ENCODE data around the gene PTEN.

The PTEN gene

DNA sequence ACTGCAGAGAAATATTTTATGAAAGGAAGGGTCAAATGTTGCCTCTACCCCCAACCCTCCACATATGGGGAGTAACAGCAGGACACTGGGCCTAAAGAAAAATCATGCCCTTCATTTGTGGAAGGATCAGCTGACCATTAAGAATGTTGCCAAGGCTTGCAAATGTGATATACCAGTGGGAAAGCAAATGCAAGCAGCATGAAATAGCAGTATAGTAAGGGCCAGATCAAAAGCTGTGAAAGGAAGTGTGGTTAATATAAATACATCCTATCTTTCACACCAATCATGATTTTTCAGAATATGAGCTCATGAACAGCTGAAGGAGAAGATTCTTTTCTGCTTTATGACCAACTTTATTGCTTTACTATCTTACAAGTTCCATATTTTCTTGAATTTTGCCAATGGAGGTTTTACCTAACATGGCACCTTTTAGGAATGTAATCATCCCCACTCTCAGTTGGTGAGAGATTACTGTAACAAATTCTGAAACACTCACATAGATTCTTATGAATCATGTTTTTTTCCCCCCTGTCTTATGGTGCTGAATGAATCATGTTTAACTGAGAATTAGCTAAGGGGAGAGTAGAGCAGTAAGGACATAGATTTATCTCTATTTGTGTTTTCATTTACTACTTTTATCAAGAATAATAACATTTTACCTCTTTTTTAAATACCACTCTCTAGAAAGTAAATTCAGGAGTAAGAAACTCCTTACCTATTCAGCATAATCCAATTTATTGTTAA lies 33.3 kb upstream of the PTEN start:
- Histone ChIP-seq H3K9me3 (ENCODE audit: control insufficient read depth in 2 of 2, low read length in 2 of 2) (no peaks in the 10 kb centered on the region), H3K27me3 (ENCODE audit: control insufficient read depth in 1 of 2, insufficient read depth in 2 of 2, low read length in 2 of 2) (no peaks in the 10 kb centered on the region), H3K36me3 (ENCODE audit: control insufficient read depth in 2 of 2, insufficient read depth in 2 of 2, low read length in 2 of 2) (no peaks in the 10 kb centered on the region), H3K27ac (ENCODE audit: low read length) (no peak overlapping the region), H3K4me1 (ENCODE audit: control insufficient read depth, insufficient read depth, low read length) (no peaks in the 10 kb centered on the region), H3K4me3 (ENCODE audit: low read length in 2 of 2) (no peak overlapping the region), H3K9ac (ENCODE audit: low read length in 2 of 2) (no peak overlapping the region)

DNA sequence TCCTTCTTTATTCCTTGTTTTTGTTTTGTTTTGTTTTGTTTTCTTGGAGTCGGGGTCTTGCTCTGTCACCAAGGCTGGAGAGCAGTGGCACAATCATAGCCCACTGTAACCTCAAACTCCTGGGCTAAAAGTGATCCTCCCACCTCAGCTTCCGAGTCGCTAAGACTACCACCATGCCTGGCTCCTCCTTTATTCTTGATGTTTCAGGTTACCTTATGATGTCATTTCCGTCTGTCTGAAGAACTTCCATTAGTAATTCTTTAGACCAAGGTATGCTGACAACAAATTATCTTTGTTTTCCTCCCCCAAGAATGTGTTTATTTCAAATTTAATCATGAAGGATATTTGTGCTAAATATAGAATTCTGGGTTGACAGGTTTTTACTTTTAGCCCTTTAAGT lies 27.3 kb upstream of the PTEN start:
- Histone ChIP-seq H3K4me1 (ENCODE audit: control insufficient read depth, insufficient read depth, low read length) (no peaks in the 10 kb centered on the region), H3K9ac (ENCODE audit: low read length in 2 of 2) (no peak overlapping the region), H3K4me3 (ENCODE audit: low read length in 2 of 2) (no peak overlapping the region), H3K36me3 (ENCODE audit: control insufficient read depth in 2 of 2, insufficient read depth in 2 of 2, low read length in 2 of 2) (no peaks in the 10 kb centered on the region), H3K27ac (ENCODE audit: low read length) (no peak overlapping the region), H3K9me3 (ENCODE audit: control insufficient read depth in 2 of 2, low read length in 2 of 2) (no peaks in the 10 kb centered on the region), H3K27me3 (ENCODE audit: control insufficient read depth in 1 of 2, insufficient read depth in 2 of 2, low read length in 2 of 2) (no peaks in the 10 kb centered on the region)

DNA sequence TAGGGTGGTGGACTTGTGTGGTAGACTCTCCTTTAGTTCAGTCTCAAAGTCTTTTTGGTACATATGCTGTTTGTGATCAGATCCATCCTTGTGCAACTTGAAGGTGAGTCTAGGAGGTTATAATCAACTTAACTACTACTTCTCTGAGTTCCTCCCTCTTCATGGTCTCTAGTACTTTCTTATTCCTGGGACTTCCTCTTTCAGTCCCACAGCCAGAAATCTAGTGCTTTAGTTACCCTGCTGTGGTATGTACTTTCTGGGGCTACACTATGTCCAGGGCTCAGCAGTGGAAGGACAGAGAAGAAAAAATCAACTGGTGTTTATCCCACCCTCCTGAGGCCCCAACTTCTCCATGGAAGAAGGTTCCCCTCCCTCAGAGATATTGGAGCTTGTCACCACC lies 26.0 kb upstream of the PTEN start:
- Histone ChIP-seq H3K4me3 (ENCODE audit: low read length in 2 of 2) (no peak overlapping the region), H3K27ac (ENCODE audit: low read length) (no peak overlapping the region), H3K9me3 (ENCODE audit: control insufficient read depth in 2 of 2, low read length in 2 of 2) (no peaks in the 10 kb centered on the region), H3K9ac (ENCODE audit: low read length in 2 of 2) (no peak overlapping the region), H3K36me3 (ENCODE audit: control insufficient read depth in 2 of 2, insufficient read depth in 2 of 2, low read length in 2 of 2) (no peaks in the 10 kb centered on the region), H3K4me1 (ENCODE audit: control insufficient read depth, insufficient read depth, low read length) (no peaks in the 10 kb centered on the region), H3K27me3 (ENCODE audit: control insufficient read depth in 1 of 2, insufficient read depth in 2 of 2, low read length in 2 of 2) (no peaks in the 10 kb centered on the region)

DNA sequence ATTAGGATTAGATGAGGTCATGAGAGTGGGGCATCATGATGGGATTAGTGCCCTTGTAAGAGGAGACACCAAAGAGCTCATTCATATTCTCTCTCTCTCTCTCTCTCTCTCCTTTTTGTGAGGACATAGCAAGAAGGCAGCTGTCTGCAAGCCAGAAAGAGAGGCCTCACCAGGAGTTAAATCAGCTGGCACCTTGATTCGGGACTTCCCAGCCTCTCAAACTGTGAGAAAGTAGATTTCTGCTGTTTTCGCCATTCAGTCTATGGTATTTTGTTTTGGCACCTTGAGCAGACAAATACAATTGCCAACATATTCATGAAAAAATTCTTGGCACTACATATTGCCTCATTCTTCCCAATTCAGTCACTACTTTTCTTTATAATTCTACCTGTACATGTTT lies 24.8 kb upstream of the PTEN start:
- no peaks in the 10 kb centered on the region for H3K4me1 ChIP-seq (ENCODE audit: control insufficient read depth, insufficient read depth, low read length)
- H3K27ac ChIP-seq (ENCODE audit: low read length) = no peak overlapping the region

DNA sequence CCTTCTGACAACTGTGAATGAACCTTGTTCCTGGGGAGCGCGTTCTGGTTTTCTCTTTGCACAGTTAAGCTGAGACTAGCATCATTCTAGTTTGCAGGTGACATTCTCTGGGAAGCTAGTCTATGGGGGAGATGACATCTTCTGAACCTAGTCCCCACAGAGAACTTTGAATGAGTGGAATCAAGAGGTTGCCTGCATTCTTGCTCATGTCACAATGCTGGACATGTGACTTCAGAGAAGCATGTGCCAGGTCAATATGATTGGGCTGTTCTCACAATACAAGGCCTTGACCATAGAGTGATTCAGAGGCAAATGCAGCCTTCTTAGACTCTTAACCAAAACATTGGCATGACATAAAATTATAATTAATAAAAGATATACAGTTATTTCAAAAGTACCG lies 22.2 kb upstream of the PTEN start:
- no peaks in the 10 kb centered on the region for H3K36me3 ChIP-seq (ENCODE audit: control insufficient read depth in 2 of 2, insufficient read depth in 2 of 2, low read length in 2 of 2)
- H3K9me3 ChIP-seq (ENCODE audit: control insufficient read depth in 2 of 2, low read length in 2 of 2) = no peaks in the 10 kb centered on the region
- no peak overlapping the region for H3K9ac ChIP-seq (ENCODE audit: low read length in 2 of 2)
- H3K27me3 ChIP-seq (ENCODE audit: control insufficient read depth in 1 of 2, insufficient read depth in 2 of 2, low read length in 2 of 2) = no peaks in the 10 kb centered on the region
- H3K4me1 ChIP-seq (ENCODE audit: control insufficient read depth, insufficient read depth, low read length) = no peaks in the 10 kb centered on the region
- H3K27ac ChIP-seq (ENCODE audit: low read length) = no peak overlapping the region
- H3K4me3 ChIP-seq (ENCODE audit: low read length in 2 of 2) = no peak overlapping the region

More for the DNA sequence above, 24.8 kb upstream of the PTEN start:
- Histone ChIP-seq H3K9ac (ENCODE audit: low read length in 2 of 2) (no peak overlapping the region), H3K9me3 (ENCODE audit: control insufficient read depth in 2 of 2, low read length in 2 of 2) (no peaks in the 10 kb centered on the region), H3K4me3 (ENCODE audit: low read length in 2 of 2) (no peak overlapping the region), H3K27me3 (ENCODE audit: control insufficient read depth in 1 of 2, insufficient read depth in 2 of 2, low read length in 2 of 2) (no peaks in the 10 kb centered on the region), H3K36me3 (ENCODE audit: control insufficient read depth in 2 of 2, insufficient read depth in 2 of 2, low read length in 2 of 2) (no peaks in the 10 kb centered on the region)

DNA sequence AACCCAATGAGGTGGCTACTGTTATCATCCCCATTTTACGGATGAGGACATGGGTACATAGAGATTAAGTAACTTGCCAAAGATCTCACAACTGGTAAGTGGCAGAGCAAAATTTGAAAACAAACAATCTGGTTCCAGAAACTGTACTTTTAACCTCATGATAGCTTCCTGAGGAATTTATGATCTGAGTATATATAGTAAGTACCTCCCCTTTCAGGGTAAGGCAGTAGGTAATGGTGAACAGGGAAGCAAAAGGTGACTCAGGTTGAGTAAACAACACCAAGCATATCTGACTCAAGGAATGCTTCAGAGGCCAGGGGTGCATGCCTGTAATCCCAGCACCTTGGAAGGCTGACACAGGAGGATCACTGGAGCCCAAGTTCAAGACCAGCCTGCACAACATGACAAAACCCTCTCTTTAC lies 21.2 kb upstream of the PTEN start:
- Histone ChIP-seq H3K9me3 (ENCODE audit: control insufficient read depth in 2 of 2, low read length in 2 of 2) (no peaks in the 10 kb centered on the region), H3K9ac (ENCODE audit: low read length in 2 of 2) (no peak overlapping the region), H3K4me1 (ENCODE audit: control insufficient read depth, insufficient read depth, low read length) (no peaks in the 10 kb centered on the region), H3K36me3 (ENCODE audit: control insufficient read depth in 2 of 2, insufficient read depth in 2 of 2, low read length in 2 of 2) (no peaks in the 10 kb centered on the region), H3K27ac (ENCODE audit: low read length) (no peak overlapping the region), H3K27me3 (ENCODE audit: control insufficient read depth in 1 of 2, insufficient read depth in 2 of 2, low read length in 2 of 2) (no peaks in the 10 kb centered on the region), H3K4me3 (ENCODE audit: low read length in 2 of 2) (no peak overlapping the region)

DNA sequence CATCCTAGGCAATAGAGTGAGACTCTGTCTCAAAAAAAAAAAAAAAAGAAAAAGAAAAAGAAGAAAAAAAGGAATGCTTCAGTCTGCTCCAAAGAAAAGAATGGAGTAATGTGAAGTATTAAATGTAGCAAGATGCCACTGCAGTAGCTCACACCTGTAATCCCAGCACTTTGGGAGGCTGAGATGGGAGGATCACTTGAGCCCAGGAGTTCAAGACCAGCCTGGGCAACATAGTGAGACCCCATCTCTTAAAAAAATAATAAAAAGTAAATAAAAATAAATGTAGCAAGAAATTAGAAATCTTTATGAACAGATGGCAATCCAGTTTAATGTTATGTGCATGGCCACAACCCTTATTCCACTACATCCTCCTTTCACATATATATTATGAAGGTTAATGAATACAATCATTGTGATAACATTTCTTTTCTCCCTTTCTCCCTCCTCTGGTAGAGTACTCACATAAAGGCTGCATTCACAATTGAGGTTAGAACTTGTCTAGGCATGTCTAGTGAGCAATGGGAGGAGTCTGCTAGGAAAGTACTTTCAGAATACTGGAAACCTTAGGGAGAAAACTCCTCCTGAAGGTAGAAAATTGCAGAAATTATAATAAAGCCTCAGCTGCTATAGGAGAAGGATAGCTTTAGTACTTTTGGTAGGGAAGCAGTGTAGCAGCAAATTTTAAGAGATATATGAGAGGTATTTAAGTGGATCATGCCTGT lies 20.5 kb upstream of the PTEN start:
- no peaks in the 10 kb centered on the region for H3K27me3 ChIP-seq (ENCODE audit: control insufficient read depth in 1 of 2, insufficient read depth in 2 of 2, low read length in 2 of 2)
- H3K27ac ChIP-seq (ENCODE audit: low read length) = no peak overlapping the region
- H3K9me3 ChIP-seq (ENCODE audit: control insufficient read depth in 2 of 2, low read length in 2 of 2) = no peaks in the 10 kb centered on the region
- H3K4me3 ChIP-seq (ENCODE audit: low read length in 2 of 2) = no peak overlapping the region
- H3K9ac ChIP-seq (ENCODE audit: low read length in 2 of 2) = no peak overlapping the region
- H3K4me1 ChIP-seq (ENCODE audit: control insufficient read depth, insufficient read depth, low read length) = no peaks in the 10 kb centered on the region
- no peaks in the 10 kb centered on the region for H3K36me3 ChIP-seq (ENCODE audit: control insufficient read depth in 2 of 2, insufficient read depth in 2 of 2, low read length in 2 of 2)

DNA sequence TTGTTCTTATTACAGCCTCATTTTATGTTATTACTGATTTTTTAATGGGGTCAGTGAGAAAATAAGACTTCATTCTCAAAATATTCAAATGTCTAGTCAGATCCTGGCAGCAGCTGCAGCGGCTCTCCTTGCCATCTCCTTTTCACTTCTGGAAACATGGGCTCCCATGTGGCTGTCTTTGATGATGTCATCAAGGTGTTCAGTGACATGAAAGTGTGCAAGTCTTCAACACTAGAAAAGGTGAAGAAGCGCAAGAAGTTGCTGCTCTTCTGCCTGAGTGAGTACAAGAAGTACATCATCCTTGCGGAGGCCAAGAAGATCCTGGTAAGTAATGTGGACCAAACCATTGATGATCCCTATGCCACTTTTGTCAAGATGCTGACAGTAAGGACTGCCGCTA lies 19.7 kb upstream of the PTEN start:
- no peaks in the 10 kb centered on the region for H3K27me3 ChIP-seq (ENCODE audit: control insufficient read depth in 1 of 2, insufficient read depth in 2 of 2, low read length in 2 of 2)
- H3K9ac ChIP-seq (ENCODE audit: low read length in 2 of 2) = no peak overlapping the region
- H3K27ac ChIP-seq (ENCODE audit: low read length) = no peak overlapping the region
- H3K4me1 ChIP-seq (ENCODE audit: control insufficient read depth, insufficient read depth, low read length) = no peaks in the 10 kb centered on the region
- H3K36me3 ChIP-seq (ENCODE audit: control insufficient read depth in 2 of 2, insufficient read depth in 2 of 2, low read length in 2 of 2) = no peaks in the 10 kb centered on the region
- H3K4me3 ChIP-seq (ENCODE audit: low read length in 2 of 2) = no peak overlapping the region
- no peaks in the 10 kb centered on the region for H3K9me3 ChIP-seq (ENCODE audit: control insufficient read depth in 2 of 2, low read length in 2 of 2)

DNA sequence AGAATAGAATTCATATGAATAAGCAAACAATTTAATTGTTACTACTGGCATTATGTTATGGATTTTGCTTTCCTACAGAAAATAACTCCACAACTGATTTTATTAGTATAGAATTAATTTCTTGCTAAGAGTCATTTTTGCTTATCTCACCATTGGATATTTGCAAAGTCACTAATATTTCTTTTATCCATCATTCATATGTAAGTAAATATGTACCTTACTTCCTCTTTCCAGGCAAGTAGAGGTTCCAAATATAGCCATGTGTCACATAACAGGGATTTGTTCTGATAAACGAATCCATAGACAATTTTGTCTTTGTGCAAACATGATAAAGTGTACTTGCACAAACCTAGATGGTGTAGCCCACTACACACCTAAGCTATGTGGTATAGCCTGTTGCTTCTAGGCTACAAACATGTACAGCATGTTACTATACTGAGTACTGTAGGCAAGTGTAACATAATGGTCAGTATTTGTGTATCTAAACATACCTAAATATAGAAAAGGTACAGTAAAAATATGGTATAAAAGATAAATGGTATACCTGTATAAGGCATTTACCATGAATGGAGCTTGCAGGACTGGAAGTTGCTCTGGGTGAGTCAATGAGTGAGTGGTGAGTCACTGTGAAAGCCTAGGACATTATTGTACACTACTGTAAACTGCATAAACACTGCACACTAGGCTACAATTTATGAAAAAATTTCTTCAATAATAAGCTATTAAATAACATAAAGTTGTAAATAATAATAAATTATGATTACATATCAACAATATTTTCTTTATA lies 18.4 kb upstream of the PTEN start:
- H3K9me3 ChIP-seq (ENCODE audit: control insufficient read depth in 2 of 2, low read length in 2 of 2) = no peaks in the 10 kb centered on the region
- H3K4me3 ChIP-seq (ENCODE audit: low read length in 2 of 2) = no peak overlapping the region
- H3K4me1 ChIP-seq (ENCODE audit: control insufficient read depth, insufficient read depth, low read length) = no peaks in the 10 kb centered on the region
- H3K9ac ChIP-seq (ENCODE audit: low read length in 2 of 2) = no peak overlapping the region
- H3K27ac ChIP-seq (ENCODE audit: low read length) = no peak overlapping the region
- no peaks in the 10 kb centered on the region for H3K36me3 ChIP-seq (ENCODE audit: control insufficient read depth in 2 of 2, insufficient read depth in 2 of 2, low read length in 2 of 2)
- no peaks in the 10 kb centered on the region for H3K27me3 ChIP-seq (ENCODE audit: control insufficient read depth in 1 of 2, insufficient read depth in 2 of 2, low read length in 2 of 2)

DNA sequence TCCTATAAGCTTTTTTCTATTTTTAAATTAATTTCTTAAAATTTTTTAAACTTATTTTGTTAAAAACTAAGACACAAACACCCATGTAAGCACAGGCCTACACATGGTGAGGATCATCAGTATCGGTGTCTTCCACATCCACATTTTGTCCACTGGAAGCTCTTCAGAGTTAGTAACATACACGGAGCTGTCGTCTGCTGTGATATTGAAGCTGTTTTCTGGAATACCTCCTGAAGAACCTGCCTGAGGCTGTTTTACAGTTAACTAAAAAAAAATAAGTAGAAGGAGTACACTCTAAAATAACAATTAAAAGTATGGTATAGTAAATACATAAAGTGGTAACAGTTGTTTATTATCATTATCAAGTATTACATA lies 17.8 kb upstream of the PTEN start:
- no peaks in the 10 kb centered on the region for H3K9me3 ChIP-seq (ENCODE audit: control insufficient read depth in 2 of 2, low read length in 2 of 2)
- H3K9ac ChIP-seq (ENCODE audit: low read length in 2 of 2) = no peak overlapping the region
- no peak overlapping the region for H3K27ac ChIP-seq (ENCODE audit: low read length)

More for the DNA sequence above, 17.8 kb upstream of the PTEN start:
- no peak overlapping the region for H3K4me3 ChIP-seq (ENCODE audit: low read length in 2 of 2)
- no peaks in the 10 kb centered on the region for H3K36me3 ChIP-seq (ENCODE audit: control insufficient read depth in 2 of 2, insufficient read depth in 2 of 2, low read length in 2 of 2)
- H3K4me1 ChIP-seq (ENCODE audit: control insufficient read depth, insufficient read depth, low read length) = no peaks in the 10 kb centered on the region
- H3K27me3 ChIP-seq (ENCODE audit: control insufficient read depth in 1 of 2, insufficient read depth in 2 of 2, low read length in 2 of 2) = no peaks in the 10 kb centered on the region

All from stomach smooth muscle (tissue), 2 donors.